Cardiac fibroblast (primary cell): Measurements from ENCODE around the gene KRT79.
"Not testable (repeated sequence)": the region's sequence is repeated elsewhere in the genome, so short reads cannot be mapped to it uniquely, and the experiment has no call there.

Source experiments
- DNase-seq, 2 donors: peaks; one replicate each; pipeline versions ENCODE4 v3.0.0 to v3.0.0-alpha.2; 2010; ENCODE audit warnings: low read depth in 2 of 2
- H3K4me3 ChIP-seq, 2 donors: replicated peaks in 1 of 2; 1 replicate in 1 of 2; 2 replicates in 1 of 2; pipeline ENCODE4 v1.5.1; 2011; ENCODE audit warnings: low read depth in 2 of 2, low read length in 2 of 2, mild to moderate bottlenecking in 2 of 2, moderate library complexity in 1 of 2
- TF ChIP-seq, protein P1 (sequence below): IDR thresholded peaks from one replicate; pipeline ENCODE4 v1.5.1; 2011; ENCODE audit warnings: low read depth, mild to moderate bottlenecking, low read length, inconsistent platforms

KRT79 gene

DNA sequence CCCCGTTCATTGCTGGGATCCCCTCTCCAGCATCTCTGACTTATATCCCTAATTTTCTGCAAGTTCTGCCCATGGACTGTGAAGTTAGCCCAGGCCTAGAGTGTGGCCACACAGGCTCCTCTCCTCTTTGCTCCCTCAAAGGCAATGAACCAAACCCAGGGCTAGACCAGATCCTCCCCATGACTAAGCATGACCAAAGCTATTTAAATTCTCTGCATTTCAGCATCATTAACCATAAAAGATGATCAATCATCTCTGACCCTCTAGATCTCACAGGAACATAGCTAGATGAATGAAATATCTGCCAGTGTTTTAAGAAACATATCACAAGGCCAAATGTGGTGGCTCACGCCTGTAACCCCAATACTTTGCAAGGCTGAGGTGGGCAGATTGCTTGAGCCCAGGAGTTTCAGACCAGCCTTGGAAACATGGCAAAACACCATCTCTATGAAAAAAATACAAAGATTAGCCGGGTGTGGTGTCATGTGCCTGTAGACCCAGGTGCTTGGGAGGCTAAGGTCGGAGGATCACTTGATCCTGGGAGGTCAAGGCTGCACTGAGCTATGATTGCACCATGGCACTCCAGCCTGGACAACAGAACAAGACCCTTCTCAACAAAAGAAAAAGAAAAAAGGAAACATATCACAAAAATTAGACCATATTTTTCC, 36.0 kb downstream of the KRT79 start:
- TF ChIP-seq, protein P1, sequence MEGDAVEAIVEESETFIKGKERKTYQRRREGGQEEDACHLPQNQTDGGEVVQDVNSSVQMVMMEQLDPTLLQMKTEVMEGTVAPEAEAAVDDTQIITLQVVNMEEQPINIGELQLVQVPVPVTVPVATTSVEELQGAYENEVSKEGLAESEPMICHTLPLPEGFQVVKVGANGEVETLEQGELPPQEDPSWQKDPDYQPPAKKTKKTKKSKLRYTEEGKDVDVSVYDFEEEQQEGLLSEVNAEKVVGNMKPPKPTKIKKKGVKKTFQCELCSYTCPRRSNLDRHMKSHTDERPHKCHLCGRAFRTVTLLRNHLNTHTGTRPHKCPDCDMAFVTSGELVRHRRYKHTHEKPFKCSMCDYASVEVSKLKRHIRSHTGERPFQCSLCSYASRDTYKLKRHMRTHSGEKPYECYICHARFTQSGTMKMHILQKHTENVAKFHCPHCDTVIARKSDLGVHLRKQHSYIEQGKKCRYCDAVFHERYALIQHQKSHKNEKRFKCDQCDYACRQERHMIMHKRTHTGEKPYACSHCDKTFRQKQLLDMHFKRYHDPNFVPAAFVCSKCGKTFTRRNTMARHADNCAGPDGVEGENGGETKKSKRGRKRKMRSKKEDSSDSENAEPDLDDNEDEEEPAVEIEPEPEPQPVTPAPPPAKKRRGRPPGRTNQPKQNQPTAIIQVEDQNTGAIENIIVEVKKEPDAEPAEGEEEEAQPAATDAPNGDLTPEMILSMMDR = no peak
- peak in 1 of 2 donors; percentile 16 for DNase-seq
- no peak overlapping the region for H3K4me3 ChIP-seq

DNA sequence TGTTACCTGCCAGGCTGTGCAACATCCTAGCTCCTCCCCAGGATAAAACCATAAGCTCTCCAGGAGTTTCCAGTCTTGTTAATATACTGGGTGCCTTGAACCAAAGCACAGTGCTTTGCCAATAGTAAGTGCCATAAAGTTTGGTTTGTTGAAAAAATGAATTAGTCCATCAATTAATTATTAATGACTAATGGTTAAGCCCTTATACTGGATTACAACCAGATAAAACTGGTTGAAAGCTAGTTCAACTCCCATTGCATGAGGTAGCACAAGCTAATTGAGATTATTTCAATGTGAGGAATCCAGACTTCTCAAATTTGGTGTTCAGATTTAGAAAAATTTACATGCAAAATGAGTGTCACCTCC, 36.6 kb downstream of the KRT79 start:
- no peak for DNase-seq
- TF ChIP-seq, protein P1 = no peak
- no peak overlapping the region for H3K4me3 ChIP-seq

DNA sequence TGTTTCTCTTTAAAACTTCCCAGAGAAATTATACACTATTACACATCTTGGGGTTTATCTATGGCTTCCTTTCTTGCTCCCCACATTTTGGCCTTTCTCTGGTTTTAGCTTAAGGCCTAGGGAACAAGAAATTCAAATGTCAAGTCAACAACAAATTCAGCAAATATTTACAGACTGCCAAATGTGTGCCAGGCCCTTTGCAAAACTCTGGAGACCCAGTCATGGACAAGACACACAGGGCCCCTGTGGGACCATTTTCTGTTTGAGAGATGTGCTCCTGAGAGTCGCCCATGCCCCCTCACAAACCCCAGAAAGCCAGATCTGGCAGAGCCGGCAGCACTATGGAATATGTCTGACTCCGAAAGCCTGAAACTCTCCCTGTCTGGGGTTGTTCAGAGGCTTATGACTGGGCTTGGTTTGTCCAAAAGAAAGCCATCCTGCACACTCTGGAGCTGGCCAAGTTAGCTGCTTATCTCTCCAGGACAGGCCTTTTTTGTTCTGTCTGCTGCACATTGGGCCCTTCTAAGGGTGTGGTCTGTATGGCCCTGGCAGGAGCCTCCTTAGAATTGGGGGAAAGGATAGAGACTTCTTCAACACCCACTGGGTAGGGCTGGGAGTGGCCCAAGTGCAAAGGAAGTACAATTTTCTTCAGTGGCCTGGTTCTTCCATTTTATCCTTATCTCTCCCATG, 37.1 kb downstream of the KRT79 start:
- DNase-seq = no peak
- no peak overlapping the region for H3K4me3 ChIP-seq
- TF ChIP-seq, protein P1 = no peak

DNA sequence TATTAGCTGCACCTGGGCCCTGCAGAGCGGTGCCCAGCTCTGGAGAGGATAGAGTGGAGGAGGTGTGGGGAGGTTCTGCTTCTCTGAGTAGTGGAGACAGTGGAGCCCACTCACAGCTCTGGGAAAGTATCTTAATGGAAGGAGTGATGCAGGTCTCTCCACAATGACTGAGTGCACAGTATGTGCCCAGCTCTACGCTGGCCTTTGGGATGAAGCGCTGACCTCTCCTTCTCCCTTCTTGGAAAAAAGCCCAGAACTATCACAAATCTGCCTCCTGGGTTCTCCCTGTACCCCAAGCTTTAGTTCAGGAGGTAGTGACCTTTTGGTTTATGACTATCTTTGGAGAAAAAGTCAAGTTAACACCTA, 37.7 kb downstream of the KRT79 start:
- no peak for DNase-seq
- TF ChIP-seq, protein P1 = no peak
- no peak overlapping the region for H3K4me3 ChIP-seq

DNA sequence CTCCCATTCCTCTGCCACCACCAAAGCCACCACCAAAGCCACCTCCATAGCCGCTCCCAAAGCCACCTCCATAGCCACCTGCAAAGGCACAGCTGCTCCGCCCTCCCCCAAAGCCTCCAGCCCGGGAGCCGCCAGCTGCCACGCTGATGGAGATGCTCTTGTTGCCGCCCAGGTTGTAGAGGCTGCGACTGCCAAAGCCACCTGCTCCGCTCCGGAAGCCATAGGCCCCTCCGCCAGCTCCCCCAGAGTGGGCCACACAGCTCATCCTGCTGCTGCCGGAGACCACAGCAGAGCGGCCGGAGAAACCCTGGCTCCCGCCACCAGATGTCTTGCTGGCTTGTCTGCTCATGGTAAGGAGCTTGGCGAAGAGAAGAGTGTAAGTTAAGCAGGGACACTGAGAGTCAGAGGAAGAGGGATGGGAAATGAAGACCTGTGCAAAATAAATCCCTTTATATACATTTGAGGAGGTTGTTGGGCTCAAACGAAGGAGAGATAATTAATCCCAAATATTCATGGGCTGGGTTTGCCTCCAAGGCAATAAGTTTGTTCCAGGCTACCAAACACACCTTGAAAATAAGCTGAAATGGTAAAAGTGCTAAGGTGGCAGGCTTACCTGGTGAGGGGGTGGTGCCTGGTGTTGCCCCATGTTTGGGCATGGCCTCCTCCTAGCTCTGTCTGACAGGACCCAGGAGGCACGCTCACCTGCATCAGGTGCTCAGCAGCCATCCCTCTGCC, 38.2 kb downstream of the KRT79 start, which contains the start of gene KRT3:
KRT3 (minus strand) TSS at position 424 of the 735 bp plus-strand sequence; CDS start at position 349, 75 bp downstream.
- TF ChIP-seq, protein P1 = no peak
- H3K4me3 ChIP-seq = no peak within 1 kb of the TSS
- no peak for DNase-seq

DNA sequence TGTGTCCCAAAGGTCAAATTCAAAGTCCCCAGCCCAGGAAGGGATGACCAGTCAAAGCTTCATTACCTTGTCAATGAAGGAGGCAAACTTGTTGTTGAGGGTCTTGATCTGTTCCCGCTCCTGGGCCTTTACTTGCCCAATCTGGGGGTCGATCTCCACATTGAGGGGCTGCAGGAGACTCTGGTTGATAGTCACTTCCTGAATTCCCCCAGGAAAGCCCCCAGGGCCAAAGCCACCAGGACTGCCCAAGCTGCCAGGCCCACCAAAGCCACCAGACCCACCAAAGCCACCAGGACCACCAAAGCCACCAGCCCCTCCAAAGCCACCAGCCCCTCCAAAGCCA, 38.8 kb downstream of the KRT79 start:
- not testable (repeated sequence) for DNase-seq, H3K4me3 ChIP-seq
